HG03097 (cell line): ENCODE measurements around the gene PSMD14.

ENCODE experiments used
- ATAC-seq: cut with Tn5 transposase; IDR thresholded peaks from one replicate; pipeline ENCODE4 v1.9.1; 2021; ENCODE audit not compliant: unreplicated experiment, low FRiP score

Gene PSMD14

GRCh38 chr2:161417438-161418274 lies 109.4 kb downstream of the PSMD14 start:
- no peak for ATAC-seq

- no peak for ATAC-seq
These were observed 110.1 kb downstream of the PSMD14 start for GRCh38 chr2:161418275-161418714.

GRCh38 chr2:161418715-161419637 lies 110.8 kb downstream of the PSMD14 start:
- no peak for ATAC-seq

- ATAC-seq: no peak
These were observed 111.5 kb downstream of the PSMD14 start for GRCh38 chr2:161419638-161420190.

GRCh38 chr2:161420406-161421074 lies 112.3 kb downstream of the PSMD14 start:
- ATAC-seq: no peak

- ATAC-seq: no peak
These were observed 113.5 kb downstream of the PSMD14 start for GRCh38 chr2:161421686-161422085.

GRCh38 chr2:161422816-161423403 lies 114.7 kb downstream of the PSMD14 start:
- no peak for ATAC-seq

GRCh38 chr2:161423421-161424393 lies 115.5 kb downstream of the PSMD14 start:
- no peak for ATAC-seq

GRCh38 chr2:161424394-161424769 lies 116.2 kb downstream of the PSMD14 start:
- no peak for ATAC-seq

- ATAC-seq: no peak
These were observed 116.9 kb downstream of the PSMD14 start for GRCh38 chr2:161424891-161425727.

- no peak for ATAC-seq
These were observed 117.7 kb downstream of the PSMD14 start for GRCh38 chr2:161425728-161426454.

GRCh38 chr2:161426455-161426921 lies 118.3 kb downstream of the PSMD14 start:
- no peak for ATAC-seq

GRCh38 chr2:161426922-161427663 lies 118.9 kb downstream of the PSMD14 start:
- ATAC-seq: no peak

- ATAC-seq: no peak
These were observed 119.7 kb downstream of the PSMD14 start for GRCh38 chr2:161427664-161428587.

GRCh38 chr2:161430386-161430785 lies 122.2 kb downstream of the PSMD14 start:
- ATAC-seq: no peak

- ATAC-seq: no peak
These were observed 123.9 kb downstream of the PSMD14 start for GRCh38 chr2:161432107-161432506.
